Dedifferentiated amniotic fluid mesenchymal stem cell (primary cell): Measurements from ENCODE around the gene PLPPR5.
"Not testable (repeated sequence)": the region's sequence is repeated elsewhere in the genome, so short reads cannot be mapped to it uniquely, and the experiment has no call there.

Experiments
- DNase-seq: peaks from one replicate; pipeline ENCODE4 v3.0.0-alpha.2; 2016; ENCODE audit errors: extremely low spot score

The PLPPR5 gene

DNA sequence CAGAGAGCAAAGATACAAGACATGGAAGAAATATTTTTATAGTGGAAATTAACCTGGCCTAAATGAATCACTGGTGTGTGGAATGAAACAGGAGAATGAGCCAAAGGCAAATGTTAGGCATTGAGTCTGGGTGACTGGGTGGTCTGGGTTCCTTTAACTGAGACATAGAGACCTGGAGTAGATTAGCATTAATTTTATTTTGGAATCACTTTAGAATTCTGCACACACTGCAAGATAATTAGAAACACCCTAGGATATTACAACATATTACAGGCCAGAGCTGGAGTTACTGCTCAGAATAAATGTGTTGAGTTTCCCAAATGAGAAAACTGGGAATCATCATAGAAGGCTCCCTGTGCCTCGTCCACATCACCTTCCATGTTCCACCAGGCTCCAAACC lies 85.5 kb downstream of the PLPPR5 start:
- DNase-seq = no peak

DNA sequence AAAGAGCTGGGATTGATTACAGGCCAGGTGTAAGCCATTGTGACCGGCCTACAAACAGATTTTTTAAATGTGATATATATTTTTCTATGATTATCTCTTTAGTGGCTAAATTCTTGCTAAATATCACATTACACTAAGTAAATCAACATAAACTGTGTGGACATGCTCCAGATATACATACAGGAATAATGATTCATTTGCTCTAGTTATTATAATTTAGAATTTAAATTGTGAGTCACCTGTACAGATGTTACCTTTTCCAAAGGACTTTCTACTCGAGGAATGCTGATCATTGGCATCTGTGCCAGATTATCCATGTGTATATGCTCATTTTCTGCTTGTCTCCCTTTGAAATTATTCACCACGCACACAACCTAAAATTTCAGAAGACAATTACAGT lies 90.1 kb downstream of the PLPPR5 start:
- no peak for DNase-seq

DNA sequence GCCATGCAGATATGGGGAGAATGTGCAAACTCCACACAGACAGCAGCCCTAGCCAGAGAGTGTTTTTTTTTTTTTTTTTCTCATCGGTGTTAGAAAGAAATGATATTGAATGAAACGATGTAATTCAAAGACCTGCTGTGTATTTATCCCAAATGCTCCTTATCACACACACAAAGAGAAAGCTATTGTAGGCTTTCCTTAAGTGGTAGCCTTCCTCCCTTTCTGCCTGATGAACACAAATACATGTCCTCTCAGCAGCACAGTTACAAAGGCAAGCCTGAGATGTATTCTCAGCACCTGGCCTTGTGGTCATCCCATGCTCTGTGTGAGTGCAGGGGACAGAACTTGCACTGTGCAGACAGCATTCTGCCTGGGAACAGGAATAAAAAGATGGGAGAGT lies 93.8 kb downstream of the PLPPR5 start:
- no peak for DNase-seq

DNA sequence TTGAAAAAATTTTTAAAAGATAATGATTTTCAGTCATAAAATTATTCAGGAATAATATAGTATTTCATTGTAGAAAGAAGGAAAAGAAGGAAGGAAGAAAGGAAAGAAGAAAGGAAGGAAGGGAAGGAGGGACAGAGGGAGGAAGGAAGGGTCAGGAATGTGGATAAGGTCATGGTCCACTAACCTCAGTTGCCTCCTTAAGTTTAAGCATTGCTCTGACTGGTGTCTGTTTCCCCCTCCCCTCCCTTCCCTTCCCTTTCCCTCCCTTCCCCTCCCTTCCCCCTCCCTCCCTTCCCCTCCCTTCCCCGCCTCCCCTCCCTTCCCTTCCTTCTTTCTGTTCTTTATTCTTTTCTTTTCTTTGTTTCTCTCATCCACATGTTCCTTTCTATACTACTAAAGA lies 95.7 kb downstream of the PLPPR5 start:
- DNase-seq = no peak

DNA sequence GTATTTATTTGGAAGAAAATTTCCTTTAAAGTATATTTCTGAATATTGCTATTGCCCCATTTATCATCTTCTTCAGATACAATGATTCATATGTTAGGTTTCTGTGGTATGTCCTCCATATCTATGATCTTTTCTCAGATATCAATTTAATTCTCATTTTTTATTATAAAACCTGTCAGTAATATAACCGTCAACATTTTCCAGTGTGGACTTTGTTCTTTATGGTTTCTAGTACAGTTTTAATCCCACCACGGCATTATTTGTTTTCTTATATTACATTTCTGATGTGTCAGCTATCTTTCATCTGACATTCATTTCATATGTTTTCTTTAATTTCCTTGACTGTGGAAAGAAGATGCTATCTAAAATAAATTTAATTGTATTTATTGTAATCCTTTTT lies 97.9 kb downstream of the PLPPR5 start:
- DNase-seq = no peak

DNA sequence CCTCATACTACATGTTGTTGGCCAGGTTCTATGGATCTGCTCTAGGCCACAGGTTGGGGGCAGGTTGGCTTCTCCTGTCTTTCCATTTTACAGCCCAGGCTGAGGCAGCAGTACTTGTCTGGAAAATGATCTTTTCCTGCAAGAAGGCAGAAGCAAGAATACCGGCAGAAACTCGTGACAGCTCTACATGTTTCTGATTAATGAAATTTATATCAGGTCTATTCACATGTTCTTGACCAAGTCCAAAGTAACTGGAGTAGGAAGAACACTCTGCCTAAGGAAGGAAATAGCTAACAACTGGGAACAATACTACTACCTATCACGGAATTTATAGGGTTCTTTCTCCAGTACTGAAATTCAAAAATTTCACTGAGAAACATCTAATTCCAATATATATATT lies 98.3 kb downstream of the PLPPR5 start:
- no peak for DNase-seq

DNA sequence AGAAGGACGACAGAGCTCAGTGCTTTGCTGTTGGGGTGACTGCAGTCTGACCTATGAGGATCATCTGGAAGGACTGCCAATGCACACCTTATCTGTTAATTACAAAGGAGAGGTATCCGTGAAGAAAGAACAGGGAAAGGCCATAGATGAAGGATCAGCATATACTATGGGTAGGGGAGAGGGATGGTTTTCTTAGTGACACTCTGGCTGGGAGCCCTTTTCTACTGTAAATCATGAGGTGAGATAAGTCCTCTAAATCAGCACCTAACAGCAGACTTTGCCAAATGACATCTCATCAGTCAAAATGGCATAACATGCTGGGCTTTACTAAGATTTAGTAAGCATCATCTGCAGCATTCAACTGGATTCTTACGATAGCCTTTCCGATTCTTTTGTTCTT lies 100.0 kb downstream of the PLPPR5 start:
- DNase-seq = no peak

DNA sequence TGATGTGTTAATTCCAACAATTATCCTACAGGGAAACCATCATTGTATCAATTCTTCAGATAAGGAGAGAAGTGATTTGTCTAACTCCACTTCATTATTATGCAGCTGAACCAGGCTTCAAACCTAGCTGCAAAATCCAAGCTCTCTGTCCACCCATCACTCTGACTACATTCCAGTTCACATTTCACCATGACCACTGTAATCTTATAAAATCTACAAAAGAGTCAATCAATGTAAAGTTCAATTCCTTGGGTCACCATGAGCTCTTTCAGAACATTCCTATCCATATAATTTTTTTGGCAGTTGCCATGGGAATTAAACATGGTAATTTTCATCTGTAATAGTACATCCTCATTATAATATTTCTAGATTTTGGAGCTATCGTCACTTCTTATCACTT lies 100.9 kb downstream of the PLPPR5 start:
- DNase-seq = peak; percentile 42

DNA sequence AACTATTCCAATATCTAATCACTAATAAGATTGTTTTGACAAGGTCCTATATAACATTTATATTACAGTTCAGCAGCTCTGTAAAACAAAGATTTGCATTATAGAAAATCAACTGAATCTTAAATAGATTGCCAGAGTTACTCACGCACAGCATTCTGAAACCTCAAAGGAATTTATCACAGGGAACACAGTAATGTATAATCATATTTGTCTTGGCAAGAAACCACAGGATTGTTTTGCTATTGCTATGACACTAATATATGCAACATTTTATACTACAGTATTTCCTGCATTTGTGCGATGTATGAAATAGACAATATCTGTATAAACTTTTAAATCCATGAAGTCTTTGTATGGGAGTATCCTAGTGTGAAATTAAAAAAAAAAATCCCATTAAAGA lies 101.4 kb downstream of the PLPPR5 start:
- peak; percentile 88 for DNase-seq

DNA sequence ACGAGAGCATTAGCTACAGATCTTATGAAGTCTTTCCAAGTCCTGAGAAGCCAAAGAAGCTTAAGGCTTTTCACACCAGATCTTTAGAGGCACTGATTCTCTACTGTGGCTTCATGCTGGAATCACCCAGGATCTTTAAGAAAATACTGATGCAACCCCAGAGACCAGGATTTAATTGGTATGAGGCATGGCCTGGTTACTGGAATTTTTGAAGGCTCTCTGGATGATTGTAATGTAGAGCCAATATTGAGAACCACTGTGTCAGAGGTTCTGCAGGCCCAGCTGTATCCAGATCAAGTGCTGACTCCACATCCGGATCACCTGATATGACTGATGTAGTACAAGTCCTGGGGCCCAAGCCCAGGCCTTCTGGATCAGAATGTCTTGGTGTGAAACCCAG lies 105.7 kb downstream of the PLPPR5 start:
- DNase-seq = peak; percentile 61

DNA sequence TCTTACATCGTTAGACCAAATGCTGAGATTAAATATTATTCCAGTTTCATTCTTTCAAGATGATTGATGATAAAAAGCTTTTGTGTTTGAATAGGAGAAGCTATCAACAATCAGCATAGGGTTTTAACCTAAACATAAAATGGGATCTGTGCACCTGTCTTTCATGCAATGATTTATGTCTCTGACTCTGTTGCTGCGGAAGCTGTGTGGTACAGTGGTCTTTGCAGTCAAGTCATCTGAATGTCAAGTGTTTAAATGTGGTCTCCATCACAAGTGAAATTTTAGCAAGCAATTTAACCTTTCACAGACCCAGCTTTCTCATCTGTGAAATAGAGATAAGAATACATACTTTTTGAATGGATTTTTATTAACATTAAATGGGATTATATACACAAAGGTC lies 107.2 kb downstream of the PLPPR5 start:
- DNase-seq = no peak

DNA sequence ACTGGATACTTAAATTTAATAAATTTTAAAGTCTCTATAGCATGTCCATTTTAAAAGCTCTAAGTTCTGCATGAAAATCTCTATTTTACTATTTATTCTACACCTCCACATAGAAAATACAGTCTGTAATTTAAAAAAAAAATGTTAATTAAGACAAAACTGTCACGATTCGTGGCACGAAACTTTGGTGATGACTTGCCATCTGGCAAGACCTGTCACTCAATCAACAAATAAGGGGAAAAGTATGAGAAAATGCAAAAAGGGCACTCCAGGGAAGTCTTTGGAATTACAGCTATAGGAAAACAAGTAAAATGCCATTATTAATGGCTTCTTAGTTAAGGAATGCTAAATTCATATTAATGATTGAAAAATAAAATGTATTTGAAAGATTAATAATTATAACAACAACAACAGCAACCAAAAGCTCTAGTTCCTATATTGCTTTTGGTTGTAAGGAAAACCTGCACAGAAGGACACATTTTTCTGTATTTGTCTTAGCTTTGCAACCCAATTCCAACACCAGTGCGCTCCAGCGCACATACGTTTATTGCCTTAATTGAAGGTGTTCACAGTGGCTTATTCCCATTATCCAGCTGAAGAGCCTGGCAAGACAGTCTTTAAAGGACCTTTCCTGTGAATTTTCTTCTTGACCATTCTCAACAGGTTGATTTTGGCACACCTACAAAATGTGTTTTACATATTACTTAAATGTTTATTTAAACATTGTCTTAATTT lies 107.8 kb downstream of the PLPPR5 start:
- DNase-seq = no peak

DNA sequence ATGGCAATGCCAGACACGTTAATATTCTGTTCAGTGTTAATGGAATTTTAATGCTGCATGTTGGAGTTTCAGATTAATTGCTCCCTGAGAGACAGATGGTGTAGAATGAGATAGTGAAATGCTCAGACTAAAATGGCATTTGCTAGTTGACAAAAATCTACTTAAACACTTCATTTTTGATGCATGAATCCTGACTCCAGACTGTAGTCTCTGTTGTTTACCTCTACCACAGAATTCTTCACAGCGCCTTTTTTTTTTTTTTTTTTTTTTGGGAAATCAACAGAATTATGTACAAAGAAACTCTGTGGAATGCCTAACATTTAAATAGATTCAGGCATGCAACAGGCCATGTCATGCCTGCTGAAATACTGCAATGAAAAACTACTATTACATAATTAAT lies 111.3 kb downstream of the PLPPR5 start:
- no peak for DNase-seq

DNA sequence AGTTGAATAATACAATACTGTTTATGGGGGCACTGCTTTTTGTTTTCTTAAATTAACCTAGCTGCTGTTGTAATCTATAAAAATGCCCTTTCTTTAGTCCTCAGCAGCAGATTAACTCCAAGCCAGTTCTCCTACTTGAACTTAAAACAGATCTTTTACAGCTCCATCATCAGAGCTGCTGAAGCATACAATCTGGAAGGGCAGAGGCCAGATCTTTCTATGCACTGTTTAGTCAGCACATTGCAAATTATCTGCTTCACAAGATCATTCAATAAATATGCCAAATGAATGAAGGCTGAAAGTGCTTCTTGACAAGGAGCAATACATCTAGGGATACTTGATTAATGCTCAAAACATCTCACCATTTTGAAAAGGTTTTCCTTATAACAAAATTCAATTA lies 115.8 kb downstream of the PLPPR5 start:
- DNase-seq = no peak

DNA sequence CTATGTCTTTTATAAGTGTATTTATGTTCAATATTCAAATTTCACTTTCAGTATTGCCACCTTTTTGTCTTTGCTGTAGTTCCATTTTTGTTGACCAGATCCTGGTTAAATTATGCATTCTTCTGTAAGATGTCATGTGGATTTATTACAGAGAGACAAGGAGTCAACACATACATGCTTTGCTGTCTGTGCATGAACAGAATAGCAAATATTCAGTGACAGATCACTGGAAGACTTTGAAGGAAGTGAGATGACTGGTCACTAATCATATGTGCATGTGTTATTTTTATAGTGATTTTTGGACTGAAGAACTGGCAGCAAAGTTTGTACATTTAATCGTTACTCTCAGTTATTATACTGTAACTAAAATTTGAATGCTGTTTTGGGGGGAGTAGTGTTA lies 117.2 kb downstream of the PLPPR5 start:
- DNase-seq = no peak

DNA sequence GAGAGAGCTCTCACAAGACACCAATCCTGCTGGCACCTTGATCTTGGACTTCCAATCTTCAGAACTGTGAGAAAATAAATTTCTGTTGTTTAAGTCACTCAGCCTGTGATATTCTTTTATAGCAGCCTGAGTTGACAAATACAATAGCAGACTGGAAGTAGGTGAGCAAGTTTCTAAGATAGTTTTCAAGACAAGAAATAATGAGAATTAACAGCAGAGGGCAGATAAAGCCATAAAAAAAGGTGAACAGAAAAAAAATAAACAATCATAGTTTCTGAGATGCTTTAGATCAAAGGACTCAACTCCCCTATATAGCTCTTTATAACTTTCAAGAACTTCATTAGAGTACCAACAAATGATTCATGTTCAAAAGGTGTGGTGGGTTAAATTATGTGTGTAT lies 119.8 kb downstream of the PLPPR5 start:
- no peak for DNase-seq

DNA sequence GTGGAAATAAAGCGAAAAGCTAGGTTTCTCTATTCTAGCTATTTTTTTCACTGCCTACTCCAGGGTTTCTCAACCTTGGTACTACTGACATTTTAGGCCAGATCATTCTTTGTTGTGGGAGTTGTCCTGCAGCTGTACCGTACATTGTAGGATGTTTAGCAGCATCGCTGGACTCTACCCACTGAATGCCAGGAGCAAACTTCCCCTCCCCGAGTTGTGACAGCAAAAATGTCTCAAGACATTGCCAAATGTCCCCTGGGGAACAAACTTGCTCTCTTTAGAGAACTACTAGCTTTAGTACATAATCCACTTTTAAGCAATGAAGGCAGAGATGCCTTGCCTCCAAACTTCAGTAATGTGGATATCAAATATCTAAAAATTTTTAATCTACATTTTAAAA lies 122.8 kb downstream of the PLPPR5 start:
- DNase-seq = no peak

DNA sequence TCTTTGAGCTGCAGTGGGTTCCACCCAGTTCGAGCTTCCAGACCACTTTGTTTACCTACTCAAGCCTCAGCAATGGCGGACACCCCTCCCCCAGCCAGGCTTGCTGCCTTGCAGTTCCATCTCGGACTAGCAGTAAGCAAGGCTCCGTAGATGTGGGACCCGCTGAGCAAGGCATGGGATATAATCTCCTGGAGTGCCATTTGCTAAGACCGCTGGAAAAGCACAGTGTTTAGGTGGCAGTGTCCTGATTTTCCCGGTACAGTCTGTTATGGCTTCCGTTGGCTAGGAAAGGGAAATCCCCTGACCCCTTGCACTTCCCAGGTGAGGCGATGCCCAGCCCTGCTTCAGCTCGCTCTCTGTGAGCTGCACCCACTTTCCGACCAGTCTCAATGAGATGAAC lies 123.4 kb downstream of the PLPPR5 start:
- not testable (repeated sequence) for DNase-seq

DNA sequence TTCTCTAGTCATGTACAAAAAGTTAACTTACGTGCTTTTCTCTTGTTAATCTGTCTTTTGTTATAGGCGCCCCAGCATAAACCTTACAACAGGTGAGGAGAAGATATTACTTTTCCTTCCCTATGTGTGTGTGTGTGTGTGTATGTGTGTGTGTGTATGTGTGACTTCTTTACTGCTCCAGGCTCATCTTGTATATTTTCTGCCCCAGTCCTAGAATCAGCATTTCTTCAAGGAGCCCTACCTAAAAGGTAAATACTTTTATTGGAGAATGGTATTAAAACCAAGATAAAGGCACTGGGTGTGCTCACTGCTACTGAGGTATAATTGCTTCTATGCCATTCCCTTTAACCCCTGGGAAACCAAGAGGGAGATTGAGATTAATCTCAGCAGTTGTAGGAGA lies 129.8 kb downstream of the PLPPR5 start:
- no peak for DNase-seq

DNA sequence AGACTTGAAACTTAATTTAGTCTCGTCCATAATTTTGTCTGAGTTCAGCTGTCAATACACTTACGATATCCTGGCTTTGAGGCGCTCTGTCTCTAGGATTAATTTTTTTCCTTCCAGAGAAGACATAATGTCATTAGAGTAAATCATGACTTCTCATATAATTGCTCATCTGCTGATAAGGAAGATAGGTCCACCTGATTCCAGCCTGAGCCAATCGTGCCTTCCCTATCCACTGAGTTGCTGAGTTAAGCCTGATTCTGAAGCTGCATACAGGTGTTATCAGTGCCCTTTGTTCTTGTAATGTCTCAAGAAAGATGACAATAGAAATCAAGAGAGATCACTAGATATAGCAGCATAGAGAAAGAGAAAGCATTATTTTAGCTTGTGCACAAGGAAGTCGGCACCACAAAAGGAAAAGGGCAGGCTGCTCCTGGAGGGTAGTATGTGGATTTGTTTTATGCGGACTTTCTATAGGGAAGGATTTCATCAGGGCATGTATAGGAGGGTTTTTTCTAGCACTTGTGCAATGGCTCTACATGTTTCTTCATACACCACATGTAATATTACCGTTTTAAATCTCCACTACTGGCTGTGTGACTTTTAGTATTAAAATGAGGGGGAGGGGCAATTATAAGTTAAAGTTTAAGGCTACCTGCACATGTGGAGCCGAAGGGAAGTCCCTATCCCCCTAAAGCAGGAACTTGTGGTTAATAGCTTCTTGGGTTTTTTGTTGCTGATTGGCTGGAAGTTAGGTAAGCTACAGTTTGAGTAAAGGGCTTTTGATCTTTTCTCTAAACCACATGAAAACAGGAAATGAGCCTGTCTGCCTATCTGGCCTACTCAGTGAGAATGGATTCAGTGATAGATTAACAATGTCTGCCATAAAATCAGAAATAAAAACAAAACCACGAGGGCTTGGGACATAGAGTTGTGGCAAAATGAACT lies 133.4 kb downstream of the PLPPR5 start:
- DNase-seq = no peak

DNA sequence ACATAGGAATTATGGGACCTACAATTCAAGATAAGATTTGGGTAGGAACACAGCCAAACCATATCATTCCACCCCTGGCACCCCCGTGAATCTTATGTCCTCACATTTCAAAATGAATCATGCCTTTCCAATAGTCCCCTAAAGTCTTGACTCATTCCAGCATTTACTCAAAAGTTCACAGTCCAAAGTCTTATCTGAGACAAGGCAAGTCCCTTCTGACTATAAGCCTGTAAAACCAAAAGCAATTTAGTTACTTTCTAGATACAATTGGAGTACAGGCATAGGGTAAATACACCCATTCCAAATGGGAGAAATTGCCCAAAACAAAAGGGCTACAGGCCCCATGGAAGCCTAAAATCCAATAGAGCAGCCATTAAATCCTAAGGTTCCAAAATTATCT lies 138.9 kb downstream of the PLPPR5 start:
- no peak for DNase-seq

DNA sequence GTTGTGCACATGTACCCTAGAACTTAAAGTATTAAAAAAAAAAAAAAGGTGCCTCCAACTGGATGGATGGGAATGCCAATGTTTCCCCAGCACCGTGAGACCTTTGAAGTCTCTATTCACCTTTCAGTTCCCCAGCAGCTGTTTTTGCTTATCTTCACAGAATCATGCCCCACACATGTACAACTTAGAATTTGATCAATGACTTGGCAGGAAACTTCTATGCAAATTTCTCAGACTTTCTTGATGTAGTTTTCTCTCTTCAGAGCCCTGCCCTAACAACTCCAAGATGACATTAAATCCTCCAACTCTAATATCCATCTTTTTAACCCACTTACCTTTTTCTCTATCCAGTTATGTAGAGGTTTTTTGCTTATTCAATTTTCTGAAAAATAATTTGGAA lies 144.3 kb downstream of the PLPPR5 start:
- no peak for DNase-seq

DNA sequence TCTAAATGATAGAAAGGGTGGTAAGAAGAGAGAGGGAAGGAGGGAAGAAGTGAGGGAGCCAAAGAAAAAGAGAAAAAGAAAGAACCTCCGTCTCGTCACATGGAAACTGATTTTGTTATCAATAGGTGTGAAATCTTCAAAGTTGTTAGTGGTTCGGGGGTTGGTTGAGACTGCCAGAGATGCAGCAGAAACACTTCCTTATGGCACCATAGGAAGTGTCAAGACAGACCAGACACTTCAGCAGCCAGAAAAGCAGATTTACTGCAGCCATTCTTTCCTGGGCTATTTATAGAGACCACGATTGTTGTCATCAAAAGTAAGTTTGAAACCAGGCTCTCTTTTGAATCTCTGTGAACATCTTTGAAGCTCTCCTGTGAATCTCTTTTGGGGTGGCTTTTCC lies 150.5 kb downstream of the PLPPR5 start:
- DNase-seq = no peak
